ENCODE measurements around the gene C22orf39.

DNA sequence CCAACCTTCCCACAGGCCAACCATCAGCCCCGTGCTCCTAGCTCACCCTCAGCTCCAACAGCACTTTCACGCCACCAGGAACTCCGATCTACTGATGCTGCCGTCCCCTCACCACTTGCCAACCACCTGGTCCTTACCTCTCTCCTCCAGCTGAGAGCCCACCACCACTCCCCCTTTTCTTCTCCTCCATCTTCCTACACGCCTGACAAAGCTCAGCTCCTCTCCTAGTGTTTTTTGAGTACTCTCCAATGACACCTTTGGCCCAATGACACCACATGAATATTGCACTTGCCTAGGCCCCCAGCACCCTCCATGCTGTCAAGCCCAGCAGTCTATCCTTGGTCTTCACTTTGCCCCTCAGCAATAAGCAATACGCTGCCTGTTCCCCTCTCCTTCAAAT lies 46.6 kb downstream of the C22orf39 start:
- TF ChIP-seq, protein P1, sequence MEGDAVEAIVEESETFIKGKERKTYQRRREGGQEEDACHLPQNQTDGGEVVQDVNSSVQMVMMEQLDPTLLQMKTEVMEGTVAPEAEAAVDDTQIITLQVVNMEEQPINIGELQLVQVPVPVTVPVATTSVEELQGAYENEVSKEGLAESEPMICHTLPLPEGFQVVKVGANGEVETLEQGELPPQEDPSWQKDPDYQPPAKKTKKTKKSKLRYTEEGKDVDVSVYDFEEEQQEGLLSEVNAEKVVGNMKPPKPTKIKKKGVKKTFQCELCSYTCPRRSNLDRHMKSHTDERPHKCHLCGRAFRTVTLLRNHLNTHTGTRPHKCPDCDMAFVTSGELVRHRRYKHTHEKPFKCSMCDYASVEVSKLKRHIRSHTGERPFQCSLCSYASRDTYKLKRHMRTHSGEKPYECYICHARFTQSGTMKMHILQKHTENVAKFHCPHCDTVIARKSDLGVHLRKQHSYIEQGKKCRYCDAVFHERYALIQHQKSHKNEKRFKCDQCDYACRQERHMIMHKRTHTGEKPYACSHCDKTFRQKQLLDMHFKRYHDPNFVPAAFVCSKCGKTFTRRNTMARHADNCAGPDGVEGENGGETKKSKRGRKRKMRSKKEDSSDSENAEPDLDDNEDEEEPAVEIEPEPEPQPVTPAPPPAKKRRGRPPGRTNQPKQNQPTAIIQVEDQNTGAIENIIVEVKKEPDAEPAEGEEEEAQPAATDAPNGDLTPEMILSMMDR (IDR thresholded peaks at IDR 0.05), result no peak
- no peak for TF ChIP-seq ZC3H11A (IDR thresholded peaks at IDR 0.05)
- TF ChIP-seq, protein P2, sequence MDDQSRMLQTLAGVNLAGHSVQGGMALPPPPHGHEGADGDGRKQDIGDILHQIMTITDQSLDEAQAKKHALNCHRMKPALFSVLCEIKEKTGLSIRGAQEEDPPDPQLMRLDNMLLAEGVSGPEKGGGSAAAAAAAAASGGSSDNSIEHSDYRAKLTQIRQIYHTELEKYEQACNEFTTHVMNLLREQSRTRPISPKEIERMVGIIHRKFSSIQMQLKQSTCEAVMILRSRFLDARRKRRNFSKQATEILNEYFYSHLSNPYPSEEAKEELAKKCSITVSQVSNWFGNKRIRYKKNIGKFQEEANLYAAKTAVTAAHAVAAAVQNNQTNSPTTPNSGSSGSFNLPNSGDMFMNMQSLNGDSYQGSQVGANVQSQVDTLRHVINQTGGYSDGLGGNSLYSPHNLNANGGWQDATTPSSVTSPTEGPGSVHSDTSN (IDR thresholded peaks at IDR 0.05), result no peak
- TF ChIP-seq, protein P3, sequence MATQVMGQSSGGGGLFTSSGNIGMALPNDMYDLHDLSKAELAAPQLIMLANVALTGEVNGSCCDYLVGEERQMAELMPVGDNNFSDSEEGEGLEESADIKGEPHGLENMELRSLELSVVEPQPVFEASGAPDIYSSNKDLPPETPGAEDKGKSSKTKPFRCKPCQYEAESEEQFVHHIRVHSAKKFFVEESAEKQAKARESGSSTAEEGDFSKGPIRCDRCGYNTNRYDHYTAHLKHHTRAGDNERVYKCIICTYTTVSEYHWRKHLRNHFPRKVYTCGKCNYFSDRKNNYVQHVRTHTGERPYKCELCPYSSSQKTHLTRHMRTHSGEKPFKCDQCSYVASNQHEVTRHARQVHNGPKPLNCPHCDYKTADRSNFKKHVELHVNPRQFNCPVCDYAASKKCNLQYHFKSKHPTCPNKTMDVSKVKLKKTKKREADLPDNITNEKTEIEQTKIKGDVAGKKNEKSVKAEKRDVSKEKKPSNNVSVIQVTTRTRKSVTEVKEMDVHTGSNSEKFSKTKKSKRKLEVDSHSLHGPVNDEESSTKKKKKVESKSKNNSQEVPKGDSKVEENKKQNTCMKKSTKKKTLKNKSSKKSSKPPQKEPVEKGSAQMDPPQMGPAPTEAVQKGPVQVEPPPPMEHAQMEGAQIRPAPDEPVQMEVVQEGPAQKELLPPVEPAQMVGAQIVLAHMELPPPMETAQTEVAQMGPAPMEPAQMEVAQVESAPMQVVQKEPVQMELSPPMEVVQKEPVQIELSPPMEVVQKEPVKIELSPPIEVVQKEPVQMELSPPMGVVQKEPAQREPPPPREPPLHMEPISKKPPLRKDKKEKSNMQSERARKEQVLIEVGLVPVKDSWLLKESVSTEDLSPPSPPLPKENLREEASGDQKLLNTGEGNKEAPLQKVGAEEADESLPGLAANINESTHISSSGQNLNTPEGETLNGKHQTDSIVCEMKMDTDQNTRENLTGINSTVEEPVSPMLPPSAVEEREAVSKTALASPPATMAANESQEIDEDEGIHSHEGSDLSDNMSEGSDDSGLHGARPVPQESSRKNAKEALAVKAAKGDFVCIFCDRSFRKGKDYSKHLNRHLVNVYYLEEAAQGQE (IDR thresholded peaks at IDR 0.05), result no peak
- TF ChIP-seq, protein P4, sequence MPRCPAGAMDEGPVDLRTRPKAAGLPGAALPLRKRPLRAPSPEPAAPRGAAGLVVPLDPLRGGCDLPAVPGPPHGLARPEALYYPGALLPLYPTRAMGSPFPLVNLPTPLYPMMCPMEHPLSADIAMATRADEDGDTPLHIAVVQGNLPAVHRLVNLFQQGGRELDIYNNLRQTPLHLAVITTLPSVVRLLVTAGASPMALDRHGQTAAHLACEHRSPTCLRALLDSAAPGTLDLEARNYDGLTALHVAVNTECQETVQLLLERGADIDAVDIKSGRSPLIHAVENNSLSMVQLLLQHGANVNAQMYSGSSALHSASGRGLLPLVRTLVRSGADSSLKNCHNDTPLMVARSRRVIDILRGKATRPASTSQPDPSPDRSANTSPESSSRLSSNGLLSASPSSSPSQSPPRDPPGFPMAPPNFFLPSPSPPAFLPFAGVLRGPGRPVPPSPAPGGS (IDR thresholded peaks at IDR 0.05), result no peak
- TF ChIP-seq EP300 (IDR thresholded peaks at IDR 0.05), result no peak
- TF ChIP-seq SREBF2 (IDR thresholded peaks at IDR 0.05), result no peak
- no peak for TF ChIP-seq RFX5 (IDR thresholded peaks at IDR 0.05)
- TF ChIP-seq HOXA7 (CRISPR knock-in tag; IDR thresholded peaks at IDR 0.05), result no peak
- TF ChIP-seq POLR2A (IDR thresholded peaks at IDR 0.05; ENCODE audit: low read length), result no peak
- no peak for TF ChIP-seq MAFK (IDR thresholded peaks at IDR 0.05; ENCODE audit: partially characterized antibody)
- TF ChIP-seq, protein P5, sequence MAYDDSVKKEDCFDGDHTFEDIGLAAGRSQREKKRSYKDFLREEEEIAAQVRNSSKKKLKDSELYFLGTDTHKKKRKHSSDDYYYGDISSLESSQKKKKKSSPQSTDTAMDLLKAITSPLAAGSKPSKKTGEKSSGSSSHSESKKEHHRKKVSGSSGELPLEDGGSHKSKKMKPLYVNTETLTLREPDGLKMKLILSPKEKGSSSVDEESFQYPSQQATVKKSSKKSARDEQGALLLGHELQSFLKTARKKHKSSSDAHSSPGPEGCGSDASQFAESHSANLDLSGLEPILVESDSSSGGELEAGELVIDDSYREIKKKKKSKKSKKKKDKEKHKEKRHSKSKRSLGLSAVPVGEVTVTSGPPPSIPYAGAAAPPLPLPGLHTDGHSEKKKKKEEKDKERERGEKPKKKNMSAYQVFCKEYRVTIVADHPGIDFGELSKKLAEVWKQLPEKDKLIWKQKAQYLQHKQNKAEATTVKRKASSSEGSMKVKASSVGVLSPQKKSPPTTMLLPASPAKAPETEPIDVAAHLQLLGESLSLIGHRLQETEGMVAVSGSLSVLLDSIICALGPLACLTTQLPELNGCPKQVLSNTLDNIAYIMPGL (CRISPR knock-in tag; IDR thresholded peaks at IDR 0.05; ENCODE audit: borderline replicate concordance), result no peak
- no peak for TF ChIP-seq KDM1A (IDR thresholded peaks at IDR 0.05; ENCODE audit: low read depth)
